NOMO-1 (cell line): ENCODE measurements around the gene DCLRE1C.
"Not testable (repeated sequence)": the region's sequence is repeated elsewhere in the genome, so short reads cannot be mapped to it uniquely, and the experiment has no call there.

Experiments used
- DNase-seq, 2 experiments: peaks; one replicate each; lab custom pipeline; 2025; ENCODE audit not compliant: unreplicated experiment in 2 of 2; lab: John Stamatoyannopoulos, UW

Gene DCLRE1C

DNA sequence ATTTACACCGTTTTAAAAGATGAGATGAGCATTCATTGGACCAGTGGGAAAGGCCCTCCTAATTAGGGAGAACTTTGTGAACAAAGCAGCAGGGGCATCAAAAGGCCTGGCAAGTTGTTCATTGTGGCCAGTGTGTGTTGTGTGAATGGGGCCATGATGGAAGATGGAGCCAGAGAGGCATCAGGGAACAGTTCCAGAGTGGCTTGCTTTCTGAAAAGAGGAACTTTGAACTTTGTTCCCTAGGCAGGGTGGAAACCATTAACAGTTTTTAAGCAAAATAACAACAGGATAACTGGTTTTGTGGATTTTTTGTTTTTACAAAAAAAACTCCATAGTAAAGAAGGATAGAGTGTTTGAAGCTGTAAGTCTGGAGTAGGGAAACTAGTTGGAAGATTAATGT lies 62.7 kb downstream of the DCLRE1C start:
- DNase-seq: no peak

DNA sequence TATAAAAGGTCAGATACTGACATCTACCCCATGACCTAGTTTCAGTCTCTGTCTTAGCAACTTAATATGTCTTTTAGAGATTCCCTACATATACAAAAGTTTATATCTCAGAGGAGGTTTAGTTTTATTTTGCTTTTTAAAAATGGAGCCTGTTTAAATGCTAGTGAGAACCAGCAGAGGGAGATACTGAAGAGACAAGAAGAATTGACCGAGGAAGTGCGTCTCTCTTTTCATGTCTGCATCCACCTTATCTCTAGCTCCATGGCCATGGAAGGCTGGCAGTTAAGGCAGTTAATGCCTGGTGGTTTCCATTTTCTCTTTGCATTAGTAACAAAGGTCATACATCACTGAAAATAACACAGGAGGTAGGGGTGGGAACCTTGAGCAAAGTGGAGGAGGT lies 64.6 kb downstream of the DCLRE1C start:
- peak in 1 of 2 experiments; percentile 8 for DNase-seq

DNA sequence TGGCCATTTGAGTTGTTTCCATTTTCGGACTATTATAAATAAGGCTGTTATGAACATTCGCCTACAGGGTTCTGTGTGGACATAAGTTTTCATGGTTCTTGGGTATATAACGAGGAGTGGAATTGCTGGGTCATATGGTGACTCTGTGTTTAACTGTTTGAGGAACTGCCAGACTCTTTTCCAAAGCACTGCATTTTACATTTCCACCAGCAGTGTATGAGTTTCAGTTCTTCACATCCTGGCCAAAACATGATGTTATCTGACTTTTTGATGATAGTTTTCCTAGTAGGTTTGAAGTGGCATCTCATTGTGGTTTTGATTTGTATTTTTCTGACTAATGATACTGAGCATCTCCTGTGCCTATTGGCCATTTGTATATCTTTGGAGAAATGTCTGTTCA lies 69.8 kb downstream of the DCLRE1C start:
- DNase-seq: no peak

DNA sequence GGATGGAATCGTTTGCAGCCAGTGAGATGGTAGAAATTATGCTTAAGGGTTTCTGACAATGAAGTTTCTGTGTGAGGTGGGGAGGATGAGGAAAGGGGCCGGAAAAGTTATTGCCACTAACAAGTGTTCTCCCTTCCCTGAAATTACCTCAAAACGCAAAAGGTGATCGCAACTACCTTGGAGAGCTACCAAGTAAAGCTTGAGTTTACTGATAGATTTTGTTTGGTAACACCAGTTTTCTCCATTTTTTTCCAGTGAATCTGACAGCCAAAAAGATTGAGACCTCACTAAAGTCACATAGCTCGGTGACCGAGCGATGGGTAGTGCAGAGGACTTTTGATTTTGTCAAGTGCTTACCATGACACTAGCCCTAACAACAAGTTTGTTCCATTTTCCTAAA lies 73.7 kb downstream of the DCLRE1C start:
- no peak for DNase-seq

DNA sequence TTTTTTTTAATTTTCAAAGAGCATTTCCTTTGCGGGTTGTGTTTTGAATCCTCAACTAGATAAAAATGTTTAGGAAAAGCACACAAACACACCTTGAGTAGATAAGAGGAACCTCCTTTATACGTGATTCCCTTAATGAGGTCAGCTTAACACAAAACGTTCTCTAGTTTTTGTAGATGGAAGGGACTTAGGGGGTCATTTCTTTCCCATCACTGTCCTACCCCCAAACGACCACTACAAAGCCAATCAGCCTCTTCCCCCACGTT lies 74.0 kb downstream of the DCLRE1C start:
- DNase-seq: no peak

DNA sequence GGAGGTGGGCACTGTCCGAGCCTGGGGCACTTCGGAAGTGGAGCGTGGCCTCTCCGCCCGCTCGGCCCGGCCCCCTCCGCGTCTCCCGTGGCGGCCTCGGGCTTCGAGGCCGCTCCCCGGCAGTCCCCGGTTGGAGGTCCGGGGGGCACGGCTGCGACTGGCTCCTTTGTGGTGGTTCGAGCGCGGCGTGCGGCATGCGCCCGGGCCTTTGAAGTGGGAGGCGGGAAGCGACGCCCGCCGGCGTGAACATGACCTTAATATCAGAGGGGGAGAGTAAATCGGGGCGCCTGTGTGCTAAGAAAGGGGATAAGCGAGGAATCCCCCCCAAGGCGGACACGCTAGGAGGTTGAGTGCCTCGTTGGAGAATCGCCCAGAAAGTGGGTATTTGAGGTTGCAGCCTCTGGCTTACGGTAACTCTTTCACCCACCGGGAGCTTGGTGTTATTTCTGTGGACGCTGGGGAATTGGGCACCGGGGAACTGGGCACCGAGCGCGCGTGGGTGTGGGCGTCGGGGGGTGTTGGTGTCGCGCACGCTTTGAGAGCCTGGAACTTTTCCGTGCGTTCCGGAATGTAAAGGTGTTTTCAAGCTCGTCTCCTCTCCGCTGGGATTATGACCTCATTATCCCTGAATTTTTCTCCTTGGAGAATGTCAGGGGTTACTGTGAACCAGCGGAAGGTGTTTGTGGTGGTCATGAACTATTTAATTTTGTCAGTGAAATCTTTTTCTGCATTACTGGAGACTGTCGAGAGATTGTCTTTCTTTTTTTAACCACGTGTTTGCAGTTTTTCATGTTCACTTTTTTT lies 74.6 kb downstream of the DCLRE1C start:
- no peak for DNase-seq

DNA sequence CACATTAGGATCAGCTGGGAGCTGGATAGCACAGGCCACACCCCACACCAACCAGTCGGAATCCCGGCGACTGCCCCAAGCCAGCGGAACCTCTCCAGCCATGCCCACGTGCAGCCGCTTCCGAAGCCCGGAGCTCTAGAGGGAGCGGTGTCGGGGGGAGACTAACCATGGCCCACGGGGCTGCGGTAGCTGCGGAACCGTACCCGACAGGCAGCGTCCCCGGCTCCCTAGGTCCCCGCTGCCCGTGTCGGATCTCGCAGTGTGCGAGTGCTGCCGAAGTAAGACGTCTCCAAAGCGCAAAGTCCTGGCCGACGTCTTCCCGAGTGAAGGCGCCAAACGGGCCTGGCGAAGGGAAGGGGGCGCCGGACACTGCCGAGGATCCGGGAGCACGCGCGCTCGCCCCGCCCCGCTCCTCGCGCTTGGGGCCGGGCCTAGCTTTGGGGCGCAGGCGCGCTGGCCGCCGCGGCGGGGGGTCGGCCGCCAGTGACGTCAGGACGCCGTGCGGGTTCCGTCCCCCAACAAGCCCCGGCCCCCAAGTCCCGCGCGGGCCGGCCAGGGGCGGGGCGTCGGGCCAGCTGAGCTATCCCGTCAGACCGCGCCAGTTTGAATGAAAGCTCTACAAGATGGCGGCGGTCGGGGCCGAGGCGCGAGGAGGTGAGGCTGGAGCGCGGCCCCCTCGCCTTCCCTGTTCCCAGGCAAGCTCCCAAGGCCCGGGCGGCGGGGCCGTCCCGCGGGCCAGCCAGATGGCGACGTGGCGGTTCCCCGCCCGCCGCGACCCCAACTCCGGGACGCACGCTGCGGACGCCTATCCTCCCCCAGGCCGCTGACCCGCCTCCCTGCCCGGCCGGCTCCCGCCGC lies 75.4 kb downstream of the DCLRE1C start, which contains the start of gene SUV39H2:
Gene SUV39H2 (plus strand): TSS at position 601 of the 858 bp plus-strand sequence. CDS start 23 bp downstream, at position 624.
- DNase-seq: peak; percentile 90 to 96

DNA sequence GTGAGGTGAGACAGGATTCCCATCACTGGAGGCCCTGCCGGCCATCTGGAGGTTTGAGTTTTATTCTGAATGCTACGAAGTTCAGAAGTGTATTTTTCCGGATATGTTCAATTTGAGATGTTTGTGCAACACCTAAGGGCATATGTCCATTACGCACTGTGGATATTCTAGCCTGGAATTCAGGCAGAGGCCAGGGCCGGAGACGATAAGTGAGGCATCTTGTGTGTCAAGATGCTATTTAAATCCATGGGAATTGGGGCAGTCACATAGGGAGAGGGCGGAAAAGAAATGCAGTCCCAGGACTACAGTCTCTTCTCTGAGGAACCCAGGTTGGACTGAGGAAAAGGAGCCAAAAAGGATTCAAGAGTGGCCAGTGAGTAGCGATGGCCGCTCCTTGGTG lies 77.1 kb downstream of the DCLRE1C start:
- DNase-seq: no peak

DNA sequence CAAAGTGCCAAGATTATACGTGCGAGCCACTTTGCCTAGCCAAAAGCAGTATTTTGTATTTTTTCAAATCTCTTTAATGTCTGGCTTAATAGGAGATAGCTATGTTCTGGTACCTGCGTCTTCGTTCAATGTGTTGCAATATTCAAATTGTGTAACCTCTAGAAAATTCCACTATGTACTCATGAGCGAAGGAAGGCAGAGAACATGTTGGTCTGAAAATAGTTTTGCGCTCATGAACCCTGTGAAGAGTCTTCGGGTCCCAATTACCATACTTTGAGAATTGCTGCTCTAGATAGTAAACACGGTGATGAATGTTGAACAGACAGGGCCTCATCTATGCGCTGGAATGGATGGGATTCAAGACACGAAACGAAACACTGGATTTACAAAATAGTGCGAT lies 78.0 kb downstream of the DCLRE1C start:
- no peak for DNase-seq

DNA sequence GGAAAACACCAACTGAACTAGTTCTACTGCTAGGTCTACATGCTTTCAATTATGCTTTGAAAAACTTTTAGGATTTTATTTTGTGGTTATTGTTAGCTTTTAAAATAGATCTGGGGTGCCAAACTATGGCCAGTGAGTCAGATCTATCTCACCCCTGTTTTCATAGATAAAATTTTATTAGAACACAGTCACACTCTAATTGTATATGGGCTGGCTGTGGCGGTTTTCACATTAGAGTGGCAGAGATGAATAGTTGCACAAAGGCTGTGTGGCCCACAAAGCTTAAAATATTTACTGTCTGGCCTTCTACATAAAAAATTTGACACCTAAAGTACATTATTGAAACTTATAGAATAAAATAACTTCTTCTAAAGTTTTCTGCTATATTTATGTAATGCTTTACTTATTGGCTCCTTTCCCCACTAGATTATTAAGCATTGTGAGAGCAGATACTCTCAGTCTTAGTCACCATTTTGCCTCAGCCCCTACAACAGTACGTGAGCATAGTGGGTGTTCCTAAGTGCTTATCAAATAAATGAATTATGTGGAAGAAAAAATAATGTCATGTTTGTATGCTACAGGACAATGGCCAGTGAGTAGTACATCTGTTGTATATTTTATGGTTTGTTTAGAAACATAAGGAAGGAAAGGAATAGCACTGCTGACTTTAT lies 80.7 kb downstream of the DCLRE1C start:
- no peak for DNase-seq

DNA sequence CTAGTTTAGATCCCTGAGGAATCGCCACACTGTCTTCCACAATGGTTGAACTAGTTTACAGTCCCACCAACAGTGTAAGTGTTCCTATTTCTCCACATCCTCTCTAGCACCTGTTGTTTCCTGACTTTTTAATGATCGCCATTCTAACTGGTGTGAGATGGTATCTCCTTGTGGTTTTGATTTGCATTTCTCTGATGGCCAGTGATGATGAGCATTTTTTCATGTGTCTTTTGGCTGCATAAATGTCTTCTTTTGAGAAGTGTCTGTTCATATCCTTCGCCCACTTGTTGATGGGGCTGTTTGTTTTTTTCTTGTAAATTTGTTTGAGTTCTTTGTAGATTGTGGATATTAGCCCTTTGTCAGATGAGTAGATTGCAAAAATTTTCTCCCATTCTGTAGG lies 89.0 kb downstream of the DCLRE1C start:
- not testable (repeated sequence) for DNase-seq

DNA sequence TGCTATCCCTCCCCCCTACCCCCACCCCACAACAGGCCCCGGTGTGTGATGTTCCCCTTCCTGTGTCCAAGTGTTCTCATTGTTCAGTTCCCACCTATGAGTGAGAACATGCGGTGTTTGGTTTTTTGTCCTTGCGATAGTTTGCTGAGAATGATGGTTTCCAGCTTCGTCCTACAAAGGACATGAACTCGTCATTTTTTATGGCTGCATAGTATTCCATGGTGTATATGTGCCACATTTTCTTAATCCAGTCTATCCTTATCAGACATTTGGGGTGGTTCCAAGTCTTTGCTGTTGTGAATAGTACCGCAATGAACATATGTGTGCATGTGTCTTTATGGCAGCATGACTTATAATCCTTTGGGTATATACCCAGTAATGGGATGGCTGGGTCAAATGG lies 89.4 kb downstream of the DCLRE1C start:
- not testable (repeated sequence) for DNase-seq

DNA sequence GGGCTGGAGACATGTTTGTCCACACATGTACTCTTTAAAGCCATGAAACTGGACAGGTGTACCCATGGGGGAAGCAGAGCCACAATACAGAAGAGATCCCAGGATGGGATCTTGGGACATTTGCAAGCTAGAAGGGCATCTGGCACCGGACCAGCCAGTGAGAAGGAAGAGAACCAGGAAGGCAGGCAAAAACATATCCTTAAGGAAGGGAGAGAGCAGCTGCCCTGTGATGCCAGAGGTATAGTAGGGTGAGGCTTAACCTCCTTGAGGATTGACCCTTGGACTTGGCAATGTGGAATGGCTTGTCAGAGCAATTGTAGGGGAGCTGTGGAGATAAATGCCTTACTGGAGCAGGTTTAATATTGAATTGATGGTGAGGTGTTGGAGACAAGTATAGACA lies 93.1 kb downstream of the DCLRE1C start:
- DNase-seq: no peak

DNA sequence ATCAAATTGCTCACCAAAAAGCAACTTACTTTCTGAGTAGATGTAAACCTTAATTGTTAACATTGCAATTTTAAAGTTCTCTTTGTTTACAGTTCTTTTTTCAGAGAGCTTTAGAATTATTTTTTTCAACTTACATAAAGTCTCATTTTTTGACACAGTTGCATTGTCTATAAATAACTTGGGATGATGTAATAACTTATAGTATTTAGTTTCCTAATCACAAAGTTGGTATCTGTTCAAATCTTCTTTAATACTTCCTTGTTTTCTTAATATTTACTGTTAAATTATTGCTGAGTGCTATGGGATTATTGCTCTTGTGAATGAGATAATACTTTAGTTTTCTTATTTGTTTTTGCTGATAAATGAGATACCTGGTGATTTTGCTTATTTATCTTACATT lies 94.1 kb downstream of the DCLRE1C start:
- no peak for DNase-seq

DNA sequence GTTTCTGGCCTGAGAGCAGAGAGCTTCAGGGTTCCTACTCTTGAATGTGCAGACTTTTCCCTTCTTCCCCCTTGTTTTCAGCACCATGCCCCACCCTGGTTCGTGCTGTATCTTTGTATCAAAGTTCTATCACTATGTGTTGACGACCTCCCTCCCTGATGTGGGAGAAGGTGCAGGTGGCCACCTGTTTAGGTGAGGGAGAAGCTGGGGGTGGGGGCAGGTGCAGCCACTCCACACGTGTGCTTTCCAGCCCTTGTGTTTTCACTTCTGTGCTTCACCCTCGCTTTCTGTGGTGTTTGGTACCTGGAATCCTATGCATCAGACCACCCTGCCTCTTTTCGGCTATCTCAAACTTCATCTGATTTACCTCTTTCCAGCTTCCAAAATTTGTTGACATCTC lies 94.9 kb downstream of the DCLRE1C start:
- DNase-seq: no peak

DNA sequence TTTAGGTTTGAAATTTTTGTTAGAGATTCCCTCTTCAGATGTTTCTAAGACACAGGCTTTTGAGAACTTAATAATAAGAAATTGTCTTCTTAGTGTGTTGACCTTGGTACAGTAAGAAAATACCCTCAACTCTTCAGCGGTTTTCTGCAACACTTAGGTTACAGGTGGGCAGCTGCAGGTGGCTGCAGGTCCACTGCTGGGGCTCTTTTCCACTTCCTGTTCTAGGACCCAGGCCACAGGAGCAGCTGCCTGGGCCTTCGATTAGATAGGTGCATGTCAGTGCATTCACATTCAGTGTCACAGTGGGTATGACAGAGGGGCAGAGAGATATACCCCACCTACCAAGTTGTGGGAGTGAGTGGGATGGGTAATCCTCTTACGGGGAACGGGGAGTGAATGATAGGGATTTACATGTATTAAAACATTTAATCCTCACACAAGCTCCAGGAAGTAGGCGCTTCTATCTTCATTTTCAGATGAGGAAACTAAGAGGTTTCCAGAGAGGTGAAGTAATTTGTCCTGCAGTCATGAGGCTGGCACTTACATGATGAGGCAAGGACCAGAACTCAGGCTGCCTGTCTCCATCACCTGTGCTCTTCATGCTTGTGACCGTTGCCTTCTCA lies 95.4 kb downstream of the DCLRE1C start:
- no peak for DNase-seq

DNA sequence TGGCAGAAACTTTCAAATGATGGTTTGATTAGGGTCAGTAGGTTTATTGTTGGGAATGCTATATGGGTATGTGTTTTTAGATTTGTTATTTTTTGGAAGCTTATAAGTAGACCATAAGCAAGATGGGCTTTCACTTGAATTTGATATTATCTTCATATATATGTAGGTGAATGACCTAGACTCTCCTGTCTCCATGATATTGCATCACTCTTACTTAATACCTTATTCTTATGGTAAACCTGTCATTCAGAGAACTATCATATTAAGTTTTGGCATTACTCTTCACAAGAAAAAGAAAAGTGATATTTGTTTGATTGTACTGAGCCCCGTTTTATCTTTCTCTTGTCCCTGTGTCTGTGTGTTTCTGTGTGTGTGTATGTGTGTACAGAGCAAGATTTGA lies 98.4 kb downstream of the DCLRE1C start:
- DNase-seq: no peak

DNA sequence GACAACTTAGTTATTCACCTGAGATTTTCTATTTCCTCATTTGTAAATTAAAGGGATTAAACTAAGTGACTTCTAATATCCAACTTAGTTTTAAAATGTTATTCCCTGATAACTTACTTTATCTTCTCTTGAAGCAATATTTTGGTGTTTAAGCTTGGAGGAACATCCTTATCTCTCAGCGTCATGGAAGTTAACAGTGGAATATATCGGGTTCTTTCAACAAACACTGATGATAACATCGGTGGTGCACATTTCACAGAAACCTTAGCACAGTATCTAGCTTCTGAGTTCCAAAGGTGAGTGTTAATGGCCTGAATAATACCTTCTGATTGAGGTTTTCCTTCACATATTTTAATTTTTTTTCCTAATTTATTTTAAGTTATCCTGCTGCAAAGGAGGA lies 101.7 kb downstream of the DCLRE1C start:
- no peak for DNase-seq
